MM.1S (cell line): ENCODE measurements around the gene MACROD2.

Experiments
- CTCF ChIP-seq: fragments of 300-600 bp; sonication (generic); IDR thresholded peaks from 2 replicates; pipeline ENCODE4 v1.5.1; 2016; ENCODE audit warnings: antibody characterized with exemption, low read length, mixed read lengths
- EZH2 ChIP-seq: fragments of 300-600 bp; sonication (generic); optimal IDR thresholded peaks from 2 replicates; pipeline ENCODE3; 2017; ENCODE audit warnings: low read depth, mild to moderate bottlenecking, antibody characterized with exemption, low read length, mixed read lengths
- EZH2phosphoT487 ChIP-seq: fragments of 300-600 bp; sonication (generic); IDR thresholded peaks from 2 replicates; pipeline ENCODE4 v1.6.1; 2018; ENCODE audit warnings: antibody characterized with exemption, low read length

- TF ChIP-seq EZH2 (no peak), CTCF (no peak), EZH2phosphoT487 (no peak)
Measured at GRCh38 chr20:14883324-14883723, 888.0 kb downstream of the MACROD2 start.
